PFSK-1 (cell line): ENCODE data around the gene AP2A2.

Experiments used
- FOXP2 ChIP-seq: optimal IDR thresholded peaks from 2 replicates; pipeline ENCODE3; 2011; ENCODE audit warnings: borderline replicate concordance, control low read depth, inconsistent platforms; ENCODE audit not compliant: insufficient read depth; ENCODE audit errors: extremely low read length, extremely low read depth
- POLR2AphosphoS5 ChIP-seq: IDR thresholded peaks from 2 replicates; pipeline ENCODE4 v1.6.1; 2012; ENCODE audit warnings: low read depth, mild to moderate bottlenecking, control low read depth, low read length, moderate library complexity
- REST ChIP-seq, 2 experiments: IDR thresholded peaks; 2 replicates each; pipeline versions ENCODE4 v1.6.1 to v1.8.0; 2011 to 2012; ENCODE audit warnings: low read depth in 2 of 2, low read length in 2 of 2, control low read depth in 1 of 2, inconsistent platforms in 1 of 2, mild to moderate bottlenecking in 1 of 2, moderate library complexity in 1 of 2; ENCODE audit not compliant: insufficient read depth in 1 of 2
- SIN3A ChIP-seq: IDR thresholded peaks from 2 replicates; pipeline ENCODE4 v1.6.1; 2012; ENCODE audit warnings: mild to moderate bottlenecking, low read length, moderate library complexity, borderline replicate concordance; ENCODE audit not compliant: insufficient read depth
- TAF1 ChIP-seq: IDR thresholded peaks from 2 replicates; pipeline ENCODE4 v1.6.1; 2012; ENCODE audit warnings: low read length, control low read depth, borderline replicate concordance; ENCODE audit not compliant: insufficient read depth

Gene AP2A2

GRCh38 chr11:986270-986951, 60.7 kb downstream of the AP2A2 start:
- no peak for TF ChIP-seq REST (IDR thresholded peaks at IDR 0.05; ENCODE audit: insufficient read depth in 1 of 2, low read depth in 2 of 2, low read length in 2 of 2)
- TF ChIP-seq TAF1: no peak
- no peak for TF ChIP-seq POLR2AphosphoS5
- TF ChIP-seq FOXP2: no peak
- TF ChIP-seq SIN3A: no peak

GRCh38 chr11:986952-987305, 61.3 kb downstream of the AP2A2 start:
- TF ChIP-seq TAF1: no peak
- TF ChIP-seq REST (IDR thresholded peaks at IDR 0.05; ENCODE audit: insufficient read depth in 1 of 2, low read depth in 2 of 2, low read length in 2 of 2): no peak
- no peak for TF ChIP-seq POLR2AphosphoS5
- TF ChIP-seq FOXP2: no peak
- no peak for TF ChIP-seq SIN3A

- TF ChIP-seq TAF1 (no peak), REST (IDR thresholded peaks at IDR 0.05; ENCODE audit: insufficient read depth in 1 of 2, low read depth in 2 of 2, low read length in 2 of 2) (no peak), FOXP2 (no peak), POLR2AphosphoS5 (no peak), SIN3A (no peak)
Observed at GRCh38 chr11:987671-988070, 62.0 kb downstream of the AP2A2 start.

GRCh38 chr11:990101-990500, 64.4 kb downstream of the AP2A2 start:
- no peak for TF ChIP-seq TAF1
- no peak for TF ChIP-seq REST (IDR thresholded peaks at IDR 0.05; ENCODE audit: insufficient read depth in 1 of 2, low read depth in 2 of 2, low read length in 2 of 2)
- no peak for TF ChIP-seq SIN3A
- no peak for TF ChIP-seq POLR2AphosphoS5
- no peak for TF ChIP-seq FOXP2
